HuH-7.5 (cell line): ENCODE results near the gene USP49.

Experiments
- DNase-seq: peaks from one replicate; pipeline ENCODE4 v3.0.0; 2011; ENCODE audit warnings: low spot score

Gene USP49

GRCh38 chr6:41757271-41757670 lies 137.9 kb downstream of the USP49 start:
- DNase-seq, result no peak

- no peak for DNase-seq
Measured at GRCh38 chr6:41756354-41756753, 138.8 kb downstream of the USP49 start.

- DNase-seq, result no peak
Measured at GRCh38 chr6:41755895-41756294, 139.3 kb downstream of the USP49 start.

GRCh38 chr6:41750374-41750773 lies 144.8 kb downstream of the USP49 start:
- no peak for DNase-seq

GRCh38 chr6:41748542-41748941 lies 146.6 kb downstream of the USP49 start:
- DNase-seq, result no peak

- no peak for DNase-seq
Measured at GRCh38 chr6:41748102-41748477, 147.1 kb downstream of the USP49 start.

GRCh38 chr6:41747256-41748101 lies 147.7 kb downstream of the USP49 start, which contains the start of gene PGC:
PGC (minus strand) TSS chr6:41747397; CDS start chr6:41747334, 63 bp downstream.
- no peak for DNase-seq

- no peak for DNase-seq
Measured at GRCh38 chr6:41746107-41746506, 149.1 kb downstream of the USP49 start.

- no peak for DNase-seq
Measured at GRCh38 chr6:41744236-41744787, 150.9 kb downstream of the USP49 start.

GRCh38 chr6:41743406-41744235 lies 151.6 kb downstream of the USP49 start:
- DNase-seq, result no peak

- no peak for DNase-seq
Measured at GRCh38 chr6:41741625-41742490, 153.3 kb downstream of the USP49 start.

GRCh38 chr6:41740366-41741162 lies 154.6 kb downstream of the USP49 start:
- no peak for DNase-seq
